Kidney epithelial cell (primary cell): ENCODE measurements around the gene ARL10. TPM values are rescaled to one million over a fixed set of nuclear protein-coding genes. Genes with fewer than 3 reads are reported as not detected.
A peak's percentile ranks its signal among the peaks of the same experiment; 100 is the strongest.
"Not testable (repeated sequence)": the region's sequence is repeated elsewhere in the genome, so short reads cannot be mapped to it uniquely, and the experiment has no call there.

Experiments used
- DNase-seq: peaks from one replicate; pipeline ENCODE4 v3.0.0-alpha.2; 2010; ENCODE audit warnings: low read depth
- H3K27me3 ChIP-seq: 2 replicates; pipeline ENCODE4 v1.6.0; 2011; ENCODE audit warnings: low read length; ENCODE audit not compliant: control insufficient read depth, insufficient read depth
- H3K36me3 ChIP-seq: 2 replicates; pipeline ENCODE4 v1.5.1; 2011; ENCODE audit warnings: low read length; ENCODE audit not compliant: control insufficient read depth, insufficient read depth
- H3K4me3 ChIP-seq: 2 replicates; pipeline ENCODE4 v1.5.1; 2011; ENCODE audit warnings: low read depth, mild to moderate bottlenecking, control low read depth, low read length
- CTCF ChIP-seq: IDR thresholded peaks from 2 replicates; pipeline ENCODE4 v1.5.1; 2011; ENCODE audit warnings: mild to moderate bottlenecking, moderate library complexity, low read length, control low read depth, inconsistent platforms; ENCODE audit not compliant: insufficient read depth, poor library complexity, severe bottlenecking
- total RNA-seq: library from RNA; depleted of rRNA; stranded (reverse); fragments of >200 nt; gene quantifications from 2 replicates; pipeline ENCODE4 v1.2.3, GENCODE V29; 2015

ARL10 gene
- total RNA-seq, 1 donor from 2014 or later: 8.8 TPM

- no peak for DNase-seq
- Histone ChIP-seq H3K4me3 (no peak overlapping the region), H3K36me3 (no peaks in the 10 kb centered on the region), H3K27me3 (no peaks in the 10 kb centered on the region)
- no peak for TF ChIP-seq CTCF
Observed at GRCh38 chr5:176401281-176402205, 36.3 kb downstream of the ARL10 start.

DNA sequence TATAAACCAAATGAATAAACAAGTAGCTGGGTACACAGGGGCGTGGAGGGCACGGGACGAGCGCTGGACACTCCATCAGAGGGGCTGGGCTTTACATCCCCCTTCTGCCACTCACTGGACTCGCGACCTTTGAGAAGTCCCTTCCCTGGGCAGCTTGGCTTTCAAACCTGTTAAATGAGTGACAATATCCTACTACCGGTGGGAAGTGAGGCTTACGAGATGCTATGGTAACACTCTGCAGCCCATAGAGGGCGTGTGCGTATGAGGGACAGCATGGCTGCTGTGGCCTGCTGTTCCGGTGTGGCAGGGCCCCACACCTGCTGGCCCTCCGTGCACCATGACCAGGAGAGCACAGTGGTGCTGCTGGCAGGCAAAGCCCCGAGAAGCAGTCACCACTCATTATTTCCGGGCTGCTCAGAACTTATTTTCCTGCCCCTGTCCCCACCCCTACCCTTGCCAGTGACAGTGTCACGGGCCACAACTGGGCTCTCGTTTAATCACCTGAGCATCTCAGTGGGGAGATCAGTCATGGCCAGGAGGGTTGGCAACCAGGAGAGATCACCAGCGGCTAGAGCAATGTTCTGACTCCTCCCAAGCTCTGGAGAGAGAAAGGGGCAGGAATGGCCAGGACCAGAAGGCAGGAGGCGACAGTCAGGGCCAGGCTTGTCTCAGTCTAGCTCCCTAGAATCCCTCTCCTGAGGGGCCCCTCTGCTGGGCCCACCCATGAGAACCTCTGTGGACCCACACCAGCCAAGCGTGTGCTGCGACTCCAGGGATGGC lies 40.6 kb downstream of the ARL10 start:
- peak; percentile 2 for TF ChIP-seq CTCF
- Histone ChIP-seq H3K27me3 (no peaks in the 10 kb centered on the region), H3K36me3 (no peaks in the 10 kb centered on the region), H3K4me3 (no peak overlapping the region)
- no peak for DNase-seq

GRCh38 chr5:176406436-176407052 lies 41.3 kb downstream of the ARL10 start:
- H3K36me3 ChIP-seq: no peaks in the 10 kb centered on the region
- no peak for TF ChIP-seq CTCF
- H3K4me3 ChIP-seq: no peak overlapping the region
- H3K27me3 ChIP-seq: no peaks in the 10 kb centered on the region
- no peak for DNase-seq

DNA sequence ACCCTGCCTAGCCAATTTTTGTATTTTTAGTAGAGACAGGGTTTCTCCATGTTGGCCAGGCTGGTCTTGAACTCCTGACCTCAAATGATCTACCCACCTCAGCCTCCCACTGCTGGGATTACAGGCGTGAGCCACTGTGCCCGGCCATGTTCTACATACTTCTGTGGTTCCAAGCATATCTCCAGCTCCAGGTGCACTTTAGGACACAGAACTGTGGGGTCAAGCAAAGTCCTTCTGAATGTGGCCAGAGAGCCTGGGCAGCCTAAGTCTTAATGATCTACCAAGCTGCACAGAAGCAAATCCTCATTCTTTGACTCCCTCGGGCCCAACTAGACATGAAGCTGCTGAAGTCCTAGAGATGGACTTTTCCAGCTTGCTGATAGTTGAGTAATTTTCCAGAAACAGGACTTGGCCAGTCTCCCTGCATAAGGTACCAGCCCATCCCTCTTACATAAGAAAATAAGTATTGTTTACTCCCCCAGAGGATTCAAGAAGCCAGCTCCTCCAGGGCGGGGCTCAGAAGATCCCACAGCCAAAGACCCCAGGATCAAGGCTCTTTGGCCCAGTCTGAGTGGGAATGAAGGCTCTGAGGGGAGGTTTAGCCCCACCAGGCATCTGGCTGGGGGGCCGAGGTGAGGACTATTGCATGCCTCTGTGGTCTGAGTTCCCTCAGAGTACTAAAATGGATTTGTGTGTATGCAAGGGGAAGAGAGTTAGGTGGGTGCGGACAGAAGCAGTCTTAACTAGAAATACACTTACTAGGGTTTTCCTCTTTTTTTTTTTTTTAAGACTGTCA lies 42.4 kb downstream of the ARL10 start:
- no peak for DNase-seq
- Histone ChIP-seq H3K4me3 (no peak overlapping the region), H3K27me3 (no peaks in the 10 kb centered on the region), H3K36me3 (no peaks in the 10 kb centered on the region)
- no peak for TF ChIP-seq CTCF

- not testable (repeated sequence) for H3K36me3 ChIP-seq, H3K4me3 ChIP-seq, H3K27me3 ChIP-seq, DNase-seq
Observed at GRCh38 chr5:176408252-176408573, 42.9 kb downstream of the ARL10 start.
